Stomach (tissue), 4 donors: Measurements from ENCODE around the gene TTC28.

Experiments used
- CTCF ChIP-seq, 7 experiments: fragments of 450-650 bp in 4 of 7; fragments of 200-600 bp in 3 of 7; sonication (generic) in 3 of 7; IDR thresholded peaks; one replicate each; pipeline ENCODE4 v1.5.1; 2016 to 2019; ENCODE audit warnings: antibody characterized with exemption in 7 of 7, control low read depth in 2 of 7, mild to moderate bottlenecking in 1 of 7
- POLR2AphosphoS5 ChIP-seq, 3 donors: sonication (generic); formaldehyde crosslinking; IDR thresholded peaks; one replicate each; pipeline ENCODE4 v1.6.1; 2016; ENCODE audit warnings: antibody characterized with exemption in 3 of 3

- no peak for TF ChIP-seq CTCF (IDR thresholded peaks at IDR 0.05)
- TF ChIP-seq POLR2AphosphoS5 (IDR thresholded peaks at IDR 0.05), result no peak
These were observed 50.9 kb downstream of the TTC28 start for GRCh38 chr22:28628766-28629165.
